DMS 273 (cell line): ENCODE data around the gene LIN7A.
"Not testable (repeated sequence)": the region's sequence is repeated elsewhere in the genome, so short reads cannot be mapped to it uniquely, and the experiment has no call there.

Experiments
- DNase-seq: peaks from one replicate; lab custom pipeline; 2025; ENCODE audit not compliant: unreplicated experiment; lab: John Stamatoyannopoulos, UW

The LIN7A gene

DNA sequence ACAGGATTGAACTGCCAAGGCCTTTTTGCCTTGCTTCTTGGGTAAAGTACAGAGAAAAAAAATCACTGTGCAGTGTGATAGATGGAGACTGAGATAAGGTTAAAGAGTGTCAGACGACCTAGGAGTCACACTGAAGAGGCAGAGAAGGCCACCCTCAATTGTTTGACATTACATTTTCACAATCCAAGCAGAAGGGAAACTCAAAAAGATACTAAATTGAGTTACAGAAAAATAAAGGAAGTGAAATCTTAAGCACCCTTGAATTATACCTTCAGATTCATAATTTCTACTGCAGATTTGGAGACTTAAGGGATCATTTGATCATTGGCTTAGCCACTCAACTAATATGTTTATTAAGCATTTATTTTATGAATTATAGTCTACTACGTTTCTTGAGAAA, 123.9 kb downstream of the LIN7A start:
- no peak for DNase-seq

DNA sequence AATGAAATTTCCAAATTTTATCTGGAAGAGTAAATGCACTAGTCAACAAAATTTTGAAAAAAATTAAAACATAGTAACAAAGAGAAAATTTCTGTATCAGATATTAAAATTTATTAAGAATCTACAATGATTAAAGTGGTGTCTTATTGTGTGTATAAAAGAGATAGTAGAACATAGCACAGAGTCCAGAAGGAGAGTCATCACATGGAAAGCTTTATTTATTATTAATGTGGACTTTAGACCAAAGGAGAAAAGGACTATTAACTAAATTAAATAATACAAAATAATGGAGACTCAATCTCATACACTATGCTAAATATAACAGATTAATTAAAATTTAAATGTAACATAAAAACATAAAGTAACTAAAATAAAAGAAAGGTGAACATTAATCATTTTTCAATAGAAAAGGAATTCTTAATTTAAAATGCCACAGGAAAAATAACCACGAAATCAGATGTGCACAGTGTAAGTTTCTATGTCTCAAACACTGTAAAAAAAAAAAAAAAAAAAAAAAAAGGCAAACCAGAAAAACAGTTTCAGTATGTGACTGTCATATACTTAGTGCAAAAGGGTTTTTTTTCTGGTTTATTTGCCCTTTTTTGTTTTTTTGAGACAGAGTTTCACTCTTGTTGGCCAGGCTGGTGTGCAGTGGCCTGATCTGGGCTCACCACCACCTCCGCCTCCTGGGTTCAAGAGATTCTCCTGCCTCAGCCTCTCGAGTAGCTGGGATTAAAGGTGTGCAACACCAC, 125.6 kb downstream of the LIN7A start:
- DNase-seq, result no peak

DNA sequence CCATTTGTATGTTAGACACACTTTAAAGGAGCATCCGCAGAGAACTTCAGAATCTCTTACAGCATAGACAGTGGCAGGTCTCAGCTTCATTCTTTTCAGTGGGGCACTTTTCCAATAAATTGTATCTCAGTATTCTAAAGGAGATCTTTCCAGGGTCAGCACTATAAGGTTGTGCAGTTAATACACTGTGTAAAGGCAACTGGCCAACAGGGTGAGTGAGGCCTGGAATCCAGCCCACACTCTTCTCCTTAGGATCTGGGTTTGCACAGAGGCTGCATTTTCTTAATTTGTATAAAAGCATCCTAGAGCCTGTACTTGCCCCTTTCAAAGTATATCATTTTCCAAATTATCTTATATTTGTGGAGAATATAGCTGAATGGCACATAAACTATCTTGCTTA, 126.9 kb downstream of the LIN7A start:
- no peak for DNase-seq

DNA sequence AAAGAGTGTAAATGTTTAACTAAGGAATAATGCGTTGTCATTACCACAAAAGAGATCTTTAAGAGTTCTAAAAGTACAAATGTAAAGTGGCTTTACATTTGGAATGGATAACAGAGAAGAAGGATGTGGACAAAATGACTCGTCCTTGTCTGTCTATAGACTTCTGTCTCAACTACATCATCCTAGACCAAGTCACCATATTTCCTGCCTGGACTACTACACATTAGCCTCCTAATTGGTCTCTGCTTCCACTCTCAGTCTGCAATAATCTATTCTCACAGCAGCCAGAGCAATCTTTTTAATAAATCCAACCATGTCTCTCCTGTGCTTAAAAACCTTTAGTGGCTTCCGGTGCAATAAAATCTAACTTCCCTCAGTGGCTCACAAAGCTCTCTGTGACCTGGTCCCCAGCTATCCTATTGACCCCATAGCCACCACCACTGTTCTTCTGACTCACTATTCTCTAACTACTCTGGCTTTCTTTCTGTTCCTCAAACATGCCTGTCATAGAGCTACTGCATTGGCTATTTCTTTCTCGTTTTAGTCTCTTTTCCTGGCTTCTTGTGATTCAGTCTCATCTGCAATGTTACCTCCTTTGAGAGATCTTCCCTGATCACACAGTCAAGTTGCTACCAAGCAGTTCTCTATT, 130.0 kb downstream of the LIN7A start:
- no peak for DNase-seq

DNA sequence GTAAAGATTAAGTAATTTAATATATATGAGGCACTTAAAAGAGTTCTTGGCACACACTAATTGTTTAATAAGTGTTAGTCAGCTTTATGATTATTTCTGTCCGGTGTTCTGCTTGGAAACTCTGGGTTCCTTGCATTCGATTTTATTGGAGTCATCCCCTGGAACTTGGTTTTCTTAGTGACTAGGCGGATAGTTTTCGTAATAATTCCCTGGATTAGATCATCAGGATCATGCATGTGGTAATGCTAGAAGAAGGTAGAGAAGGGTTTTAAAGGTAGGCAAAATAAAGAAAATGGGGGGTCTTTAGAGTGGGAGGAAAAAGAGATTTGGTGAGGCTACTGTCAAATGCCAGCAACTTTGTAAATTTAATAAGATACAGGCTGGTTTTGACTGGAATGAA, 132.6 kb downstream of the LIN7A start:
- DNase-seq, result no peak

DNA sequence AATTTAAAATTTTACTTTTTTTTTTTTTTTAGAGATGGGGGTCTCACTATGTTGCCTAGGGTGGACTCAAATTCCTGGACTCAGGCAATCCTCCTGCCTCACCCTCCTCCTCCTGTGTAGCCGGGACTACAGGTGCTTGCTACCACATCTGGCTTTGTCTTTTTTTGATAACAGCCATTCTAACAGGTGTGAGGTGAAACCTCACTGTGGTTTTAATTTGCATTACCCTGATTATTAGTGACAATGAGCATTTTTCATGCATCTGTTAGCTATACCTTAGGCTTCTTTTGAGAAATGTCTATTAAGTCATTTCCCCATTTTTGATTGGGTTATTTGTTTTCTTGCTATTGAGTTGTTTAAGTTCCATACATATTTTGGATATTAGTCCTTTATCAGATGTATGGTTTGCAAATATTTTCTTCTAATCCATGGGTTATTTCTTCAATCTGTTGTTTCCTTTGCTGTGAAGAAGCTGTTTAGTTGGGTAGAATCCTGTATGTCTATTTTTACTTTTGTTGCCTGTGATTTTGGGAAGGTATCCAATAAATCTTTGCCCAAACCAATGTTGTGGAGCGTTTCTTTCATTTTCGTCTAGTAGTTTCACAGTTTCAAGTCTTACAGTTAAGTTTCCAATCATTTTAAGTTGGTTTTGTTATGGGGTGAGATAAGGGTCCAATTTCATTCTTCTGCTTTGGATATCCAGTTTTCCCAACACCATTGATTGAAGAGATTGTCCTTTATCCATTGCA, 134.9 kb downstream of the LIN7A start:
- no peak for DNase-seq

DNA sequence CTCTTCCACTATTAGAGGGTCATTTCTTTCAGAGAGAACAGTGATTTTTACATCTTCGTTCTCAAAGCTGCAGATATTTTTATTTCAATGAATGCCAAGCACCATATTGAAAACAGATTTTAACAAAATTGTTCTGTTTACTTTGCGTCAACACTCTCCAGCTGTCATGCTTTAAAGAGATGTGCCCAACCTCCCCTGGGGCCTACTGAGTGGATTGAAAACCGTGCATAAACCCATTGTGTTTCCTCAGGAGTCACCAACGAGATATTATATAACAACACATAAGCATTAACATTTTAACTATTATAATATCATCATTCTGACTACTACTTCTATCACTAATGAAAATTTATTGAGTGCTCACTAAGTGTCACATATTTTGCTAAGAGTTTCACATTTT, 139.5 kb downstream of the LIN7A start:
- peak; percentile 39 for DNase-seq

DNA sequence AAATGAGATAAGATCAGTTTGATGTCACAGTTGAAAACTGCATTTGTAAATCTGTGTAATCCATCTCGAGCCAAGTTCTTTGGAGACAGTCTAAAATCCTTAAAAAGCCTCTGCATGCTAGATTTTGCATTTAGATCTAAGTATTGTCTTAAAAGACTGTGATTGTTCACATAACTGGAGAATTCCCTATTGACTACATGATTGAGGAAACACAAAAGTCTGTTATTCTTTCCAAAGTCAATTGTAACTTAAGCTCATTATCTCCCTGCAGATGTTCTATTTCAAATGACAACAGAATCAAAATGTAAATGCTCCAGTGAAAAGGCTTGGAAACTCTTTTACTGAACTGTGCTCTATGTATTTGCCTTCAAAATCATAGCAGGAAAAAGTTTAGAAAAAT, 143.2 kb downstream of the LIN7A start:
- no peak for DNase-seq

DNA sequence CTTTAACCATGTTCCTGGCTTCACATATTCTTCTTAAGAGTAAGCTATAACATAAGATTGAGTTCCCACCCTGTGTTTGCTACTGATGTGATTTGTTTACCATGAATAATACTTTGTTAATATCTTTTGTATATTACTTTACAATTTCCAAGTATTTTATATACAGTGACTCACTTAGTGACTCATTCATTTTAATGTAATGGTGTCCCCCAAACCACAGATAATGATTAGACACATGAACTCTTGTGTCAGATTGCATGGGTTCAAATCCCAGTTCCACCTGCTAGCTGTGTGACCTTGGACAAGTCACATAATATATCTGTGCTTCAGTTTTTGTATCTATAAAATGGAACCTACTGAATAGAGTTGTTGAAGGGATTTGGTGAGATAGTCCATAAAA, 144.9 kb downstream of the LIN7A start:
- no peak for DNase-seq

DNA sequence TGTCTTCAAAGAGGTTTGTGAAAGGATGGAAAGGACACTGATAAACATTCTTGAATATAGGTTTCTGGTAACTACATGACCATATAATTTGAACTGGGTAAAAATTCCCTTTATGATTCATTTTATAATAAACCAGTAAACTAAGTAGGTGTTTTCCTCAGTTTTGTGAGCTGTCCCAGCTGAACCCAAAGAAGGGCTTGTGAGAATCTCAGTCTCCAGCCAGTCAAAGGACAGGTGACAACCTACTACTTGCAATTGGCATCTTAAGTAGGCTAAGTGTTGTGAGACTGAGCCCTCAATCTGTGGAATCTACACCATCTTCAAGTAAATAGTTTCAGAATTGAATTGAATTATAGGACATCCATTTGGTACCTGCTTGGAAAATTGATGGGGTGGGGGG, 145.9 kb downstream of the LIN7A start:
- no peak for DNase-seq

DNA sequence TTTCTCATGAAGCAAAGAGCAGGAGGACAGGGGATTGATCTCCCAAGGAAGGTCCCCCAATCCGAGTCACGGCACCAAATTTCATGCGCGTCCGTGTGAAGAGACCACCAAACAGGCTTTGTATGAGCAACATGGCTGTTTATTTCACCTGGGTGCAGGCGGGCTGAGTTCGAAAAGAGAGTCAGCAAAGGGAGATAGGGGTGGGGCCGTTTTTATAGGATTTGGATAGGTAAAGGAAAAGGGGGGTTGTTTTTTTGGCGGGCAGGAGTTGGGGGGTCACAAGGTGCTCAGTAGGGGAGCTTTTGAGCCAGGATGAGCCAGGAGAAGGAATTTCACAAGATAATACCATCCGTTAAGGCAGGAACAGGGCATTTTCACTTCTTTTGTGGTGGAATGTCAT, 149.3 kb downstream of the LIN7A start:
- not testable (repeated sequence) for DNase-seq

DNA sequence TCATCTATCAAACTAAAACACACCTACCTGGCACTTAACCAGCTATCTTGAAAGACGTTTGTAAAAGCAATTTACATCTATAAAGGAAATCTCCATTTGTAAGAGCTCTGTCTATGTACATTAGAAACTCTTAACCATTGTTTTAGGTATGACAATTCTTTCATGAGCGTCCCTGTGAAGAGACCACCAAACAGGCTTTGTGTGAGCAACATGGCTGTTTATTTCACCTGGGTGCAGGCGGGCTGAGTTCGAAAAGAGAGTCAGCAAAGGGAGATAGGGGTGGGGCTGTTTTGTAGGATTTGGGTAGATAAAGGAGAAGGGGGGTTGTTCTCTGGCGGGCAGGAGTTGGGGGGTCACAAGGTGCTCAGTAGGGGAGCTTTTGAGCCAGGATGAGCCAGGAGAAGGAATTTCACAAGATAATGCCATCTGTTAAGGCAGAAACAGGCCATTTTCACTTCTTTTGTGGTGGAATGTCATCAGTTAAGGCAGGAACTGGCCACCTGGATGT, 154.7 kb downstream of the LIN7A start:
- DNase-seq, result not testable (repeated sequence)

DNA sequence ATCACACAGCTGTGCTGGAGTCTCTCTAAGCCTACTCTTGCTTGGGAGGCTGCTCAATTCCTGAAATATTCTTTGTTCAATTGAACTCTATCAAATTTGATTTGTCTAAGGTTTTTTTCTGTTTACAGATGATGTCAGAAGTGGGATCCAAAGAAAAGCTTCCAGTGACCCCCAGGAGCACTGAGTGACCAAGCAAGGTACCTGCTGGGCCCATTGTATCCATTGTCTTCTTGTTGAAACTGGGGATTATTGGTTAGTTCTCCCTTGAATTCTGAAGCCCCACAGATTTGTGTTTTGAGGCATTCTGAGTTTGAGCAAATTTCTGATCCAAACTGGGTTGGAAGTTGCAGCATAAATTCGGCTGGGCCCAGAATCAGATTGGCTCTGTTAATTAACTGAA, 156.4 kb downstream of the LIN7A start:
- no peak for DNase-seq

DNA sequence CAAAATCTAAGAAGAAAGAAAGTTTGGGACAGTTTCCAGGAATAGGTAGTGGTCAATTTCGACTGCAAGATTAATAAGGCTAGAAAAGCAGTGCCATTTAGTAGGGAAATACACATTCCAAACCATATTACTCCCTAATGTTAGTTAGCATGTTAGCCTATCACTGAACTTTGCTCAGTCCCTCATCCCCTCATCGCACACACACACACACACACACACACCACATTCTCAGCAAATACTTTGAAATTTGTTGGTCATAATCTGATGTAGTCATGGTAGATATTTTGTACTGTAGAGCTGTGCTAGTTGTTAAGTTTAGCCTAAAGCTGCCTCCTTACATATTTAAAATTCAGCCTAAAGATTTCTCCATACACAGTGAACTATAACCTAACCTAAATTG, 157.0 kb downstream of the LIN7A start:
- no peak for DNase-seq

DNA sequence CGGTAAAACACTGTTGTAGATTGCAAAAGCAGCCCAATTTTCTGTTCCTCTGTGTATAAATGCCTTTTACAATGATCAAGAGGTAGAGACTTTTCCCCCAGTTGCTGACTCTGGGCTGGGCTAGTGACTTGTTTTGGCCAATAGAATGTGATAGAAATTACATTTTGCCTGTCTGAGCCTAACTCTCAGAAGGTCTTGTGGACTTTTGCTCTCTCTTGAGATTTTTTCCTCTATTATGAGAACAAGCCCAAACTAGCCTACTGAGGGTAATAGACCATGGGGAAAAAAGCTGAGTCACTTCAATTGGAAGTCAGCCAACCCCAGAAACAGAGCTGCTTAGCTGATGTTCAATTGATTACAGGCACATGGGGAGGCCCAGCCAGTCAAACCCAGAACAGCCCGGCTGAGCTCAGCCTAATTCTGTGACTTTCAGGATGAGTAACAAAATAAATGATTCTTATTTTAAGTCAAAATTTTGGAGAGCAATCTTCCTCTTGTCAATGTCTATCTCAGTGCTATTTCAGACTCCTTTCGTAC, 159.7 kb downstream of the LIN7A start:
- peak; percentile 86 for DNase-seq

DNA sequence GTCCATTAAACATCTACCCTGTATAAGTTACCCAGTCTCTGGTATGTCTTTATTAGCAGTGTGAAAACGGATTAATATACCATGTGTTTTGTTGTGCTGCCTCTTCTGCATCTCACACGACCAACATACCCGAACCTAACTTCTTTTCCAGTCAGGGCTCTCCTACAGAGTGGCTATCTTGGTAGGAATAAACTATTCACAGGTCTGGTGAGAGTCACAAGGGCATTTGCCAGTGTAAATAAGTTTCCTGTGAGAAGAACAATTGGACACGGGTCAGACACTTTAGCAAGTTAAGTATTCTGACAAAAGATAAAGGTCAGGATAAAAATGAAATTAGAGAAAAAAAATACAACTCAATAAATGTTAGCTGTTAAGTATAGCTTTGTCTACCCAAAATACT, 160.1 kb downstream of the LIN7A start:
- DNase-seq, result no peak

DNA sequence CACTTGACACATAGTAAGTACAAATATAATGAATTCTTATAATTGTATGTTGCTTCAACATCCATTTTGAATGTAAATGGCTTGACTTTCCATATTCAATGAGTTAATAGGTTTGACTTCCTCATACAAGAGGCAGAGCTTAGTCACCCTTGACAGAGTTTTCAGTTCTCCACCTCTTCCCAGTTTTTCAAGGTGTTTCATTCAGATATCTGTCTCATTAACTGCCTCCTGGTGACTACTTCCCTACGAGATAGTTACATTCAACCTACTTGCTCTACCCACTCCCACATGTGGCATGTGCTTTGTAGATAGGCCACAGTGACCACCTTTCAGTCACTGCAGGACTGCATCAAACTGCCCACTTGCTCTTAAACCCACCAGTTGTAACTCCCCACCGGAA, 161.0 kb downstream of the LIN7A start:
- no peak for DNase-seq

DNA sequence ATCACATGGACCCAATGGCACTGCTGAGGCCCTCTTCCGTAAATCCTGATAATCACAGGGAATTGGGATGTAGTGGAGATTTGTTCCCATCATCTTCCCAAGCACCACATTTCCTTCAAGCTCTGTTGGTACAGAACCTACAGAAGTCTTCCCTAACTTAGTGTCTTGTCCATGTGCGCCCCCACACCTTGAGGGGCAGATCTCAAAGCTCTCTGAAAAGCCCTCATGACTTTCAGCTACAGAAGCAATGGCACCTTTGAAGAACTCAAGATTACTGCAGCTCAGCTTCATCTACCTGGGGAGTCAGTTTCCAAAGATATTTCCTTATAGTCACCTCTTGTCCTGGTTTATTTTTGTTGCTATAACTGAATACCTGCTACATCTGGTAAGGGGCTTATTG, 166.8 kb downstream of the LIN7A start:
- DNase-seq, result no peak

DNA sequence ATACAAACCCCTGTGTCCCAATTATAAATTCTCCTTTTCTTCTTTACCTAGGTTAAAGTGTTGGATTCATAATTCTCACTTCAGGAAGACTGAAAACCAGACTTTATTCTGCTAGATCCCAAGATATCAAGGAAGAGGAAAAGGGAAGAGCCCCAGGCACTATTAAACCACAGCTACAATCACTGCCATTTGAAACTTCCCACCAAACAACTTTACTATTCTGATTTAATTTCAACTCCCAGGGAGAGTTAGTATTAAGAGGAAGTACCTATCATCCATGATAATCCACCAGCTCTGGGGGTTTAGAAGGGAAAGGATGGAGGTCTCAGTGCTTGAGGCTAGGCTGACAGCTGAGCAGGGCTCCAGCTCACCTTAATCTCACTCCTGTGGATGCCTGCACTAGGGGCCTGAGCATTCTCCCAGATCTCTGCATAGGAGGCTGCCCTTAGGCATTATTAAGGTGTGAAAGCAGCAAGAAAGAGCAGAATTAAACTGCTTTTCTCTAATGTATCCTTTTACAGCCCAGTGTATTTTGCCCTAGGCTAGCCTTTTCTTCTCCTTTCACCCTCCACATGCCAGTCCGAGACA, 168.1 kb downstream of the LIN7A start:
- DNase-seq, result no peak

DNA sequence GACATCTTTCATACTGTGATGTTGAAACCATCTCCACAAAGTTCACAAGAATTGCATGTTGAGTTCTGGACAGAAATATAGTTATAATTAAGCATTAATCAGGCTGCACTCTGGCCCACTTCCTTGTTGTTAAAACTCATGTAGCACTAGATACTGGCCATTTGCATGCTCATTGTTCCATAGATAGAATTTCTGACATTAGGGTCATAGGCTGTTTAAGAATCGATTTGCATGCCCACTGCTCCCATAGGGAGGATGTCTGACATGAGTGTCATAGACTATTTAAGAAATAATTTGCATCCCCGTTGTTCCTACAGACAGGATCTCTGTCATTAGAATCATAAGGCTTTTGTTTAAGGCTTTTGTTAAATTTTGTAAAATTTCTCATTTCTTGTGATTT, 170.8 kb downstream of the LIN7A start:
- no peak for DNase-seq

DNA sequence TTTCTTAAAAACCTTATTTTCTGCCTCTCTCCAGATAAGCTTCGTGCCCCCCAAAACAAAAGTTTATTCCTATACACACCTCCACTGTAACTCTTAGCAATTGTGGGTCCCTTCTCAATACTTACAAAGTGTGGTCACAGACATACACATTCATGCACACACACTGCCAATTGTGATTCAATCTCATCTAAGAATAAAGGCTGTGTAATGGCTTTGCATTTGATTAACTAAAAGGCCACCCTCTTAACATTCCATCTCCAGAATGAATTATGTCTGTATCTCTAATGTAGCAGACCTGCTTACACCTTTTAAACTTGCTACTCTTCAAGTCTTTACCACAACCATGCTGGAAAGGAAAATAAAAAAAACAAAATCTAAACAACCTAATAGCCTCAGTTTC, 171.5 kb downstream of the LIN7A start:
- no peak for DNase-seq
